HepG2 (cell line): ENCODE results near the gene DNAJB2. TPM values are rescaled to one million over a fixed set of nuclear protein-coding genes. Genes with fewer than 3 reads are reported as not detected.

Experiments
- CREBL2 ChIP-seq: sonication (generic); formaldehyde crosslinking; IDR thresholded peaks from 2 replicates; pipeline ENCODE4 v1.8.1; 2023; ENCODE audit warnings: missing genetic modification reagents, mild to moderate bottlenecking, borderline replicate concordance
- HNRNPK ChIP-seq: fragments of 200-400 bp; formaldehyde crosslinking; IDR thresholded peaks from 2 replicates; pipeline ENCODE4 v1.6.1; 2018; ENCODE audit warnings: low read length, low read depth, moderate library complexity, mild to moderate bottlenecking; ENCODE audit not compliant: poor library complexity, severe bottlenecking
- KMT2A ChIP-seq: sonication (generic); formaldehyde crosslinking; IDR thresholded peaks from 2 replicates; pipeline ENCODE4 v1.4.0; 2020; ENCODE audit warnings: missing genetic modification reagents
- MAZ ChIP-seq, 2 experiments: sonication (generic) in 1 of 2; formaldehyde crosslinking in 1 of 2; IDR thresholded peaks; 2 replicates each; pipeline versions ENCODE4 v1.5.0 to v1.6.1; 2012 to 2020; ENCODE audit warnings: low read depth in 2 of 2, mild to moderate bottlenecking in 2 of 2, borderline replicate concordance in 1 of 2, improper control_type of control experiment in 1 of 2, low read length in 1 of 2, missing genetic modification reagents in 1 of 2, moderate library complexity in 1 of 2
- NKX3-1 ChIP-seq: sonication (generic); formaldehyde crosslinking; IDR thresholded peaks from 2 replicates; pipeline ENCODE4 v1.5.0; 2020; ENCODE audit warnings: missing genetic modification reagents
- RNF219 ChIP-seq: sonication (generic); formaldehyde crosslinking; IDR thresholded peaks from 2 replicates; pipeline ENCODE4 v1.5.0; 2020; ENCODE audit warnings: mild to moderate bottlenecking, missing genetic modification reagents
- SAFB2 ChIP-seq: sonication (generic); formaldehyde crosslinking; IDR thresholded peaks from 2 replicates; pipeline ENCODE4 v1.5.1; 2020; ENCODE audit warnings: missing genetic modification reagents, low read depth, mild to moderate bottlenecking, borderline replicate concordance
- SIX1 ChIP-seq: sonication (generic); formaldehyde crosslinking; IDR thresholded peaks from 2 replicates; pipeline ENCODE4 v1.4.0; 2020; ENCODE audit warnings: missing genetic modification reagents, borderline replicate concordance
- SIX4 ChIP-seq: sonication (generic); formaldehyde crosslinking; IDR thresholded peaks from 2 replicates; pipeline ENCODE4 v1.4.0; 2020; ENCODE audit warnings: missing genetic modification reagents
- SUZ12 ChIP-seq: fragments of 150-350 bp; IDR thresholded peaks from 2 replicates; pipeline ENCODE4 v1.6.1; 2014; ENCODE audit warnings: low read depth, low read length
- TBX3 ChIP-seq: fragments of 450-650 bp; IDR thresholded peaks from 2 replicates; pipeline ENCODE4 v1.6.1; 2017; ENCODE audit warnings: antibody characterized with exemption, mild to moderate bottlenecking, inconsistent platforms, borderline replicate concordance
- TMF1 ChIP-seq: sonication (generic); formaldehyde crosslinking; IDR thresholded peaks from 2 replicates; pipeline ENCODE4 v1.8.1; 2022; ENCODE audit warnings: low read depth, missing genetic modification reagents
- ZEB1 ChIP-seq: IDR thresholded peaks from 2 replicates; pipeline ENCODE4 v1.6.1; 2012; ENCODE audit warnings: mild to moderate bottlenecking, low read depth, inconsistent platforms; ENCODE audit not compliant: insufficient replicate concordance
- ZNF17 ChIP-seq: sonication (generic); formaldehyde crosslinking; IDR thresholded peaks from 2 replicates; pipeline ENCODE4 v1.5.0; 2020; ENCODE audit warnings: mild to moderate bottlenecking, missing genetic modification reagents
- ZNF317 ChIP-seq: sonication (generic); formaldehyde crosslinking; IDR thresholded peaks from 2 replicates; pipeline ENCODE4 v1.5.0; 2020; ENCODE audit warnings: mild to moderate bottlenecking, missing genetic modification reagents
- ZNF354B ChIP-seq: sonication (generic); formaldehyde crosslinking; IDR thresholded peaks from 2 replicates; pipeline ENCODE4 v1.8.0; 2022; ENCODE audit warnings: mild to moderate bottlenecking, missing genetic modification reagents
- ZNF547 ChIP-seq: sonication (generic); formaldehyde crosslinking; IDR thresholded peaks from 2 replicates; pipeline ENCODE4 v1.5.1; 2020; ENCODE audit warnings: mild to moderate bottlenecking, missing genetic modification reagents
- ZNF772 ChIP-seq: sonication (generic); formaldehyde crosslinking; IDR thresholded peaks from 2 replicates; pipeline ENCODE4 v1.5.0; 2020; ENCODE audit warnings: mild to moderate bottlenecking, missing genetic modification reagents
- ZNF839 ChIP-seq: sonication (generic); formaldehyde crosslinking; IDR thresholded peaks from 2 replicates; pipeline ENCODE4 v1.4.0; 2020; ENCODE audit warnings: missing genetic modification reagents, mild to moderate bottlenecking, borderline replicate concordance
- ZNF878 ChIP-seq: sonication (generic); formaldehyde crosslinking; IDR thresholded peaks from 2 replicates; pipeline ENCODE4 v1.8.1; 2023; ENCODE audit warnings: mild to moderate bottlenecking, missing genetic modification reagents, moderate library complexity
- ZSCAN9 ChIP-seq: IDR thresholded peaks from 2 replicates; pipeline ENCODE4 v1.6.1; 2016; ENCODE audit warnings: borderline replicate concordance
- polyA plus RNA-seq, 8 experiments: library from polyadenylated mRNA; depleted of rRNA in 3 of 8; stranded (reverse) in 7 of 8; unstranded in 1 of 8; fragments of >200 nt; fragmentation: Illumina TruSeq in 4 of 8; extraction: Trizol in 4 of 8; gene quantifications; 2 replicates each; pipeline versions ENCODE4 v1.2.1 to v1.2.3, GENCODE V29; 2011 to 2016; ENCODE audit warnings: low read depth in 4 of 8, missing spikeins in 1 of 8, mixed read lengths in 1 of 8; ENCODE audit not compliant: insufficient read depth in 1 of 8
- total RNA-seq, 5 experiments: library from RNA; depleted of rRNA; stranded (reverse); fragments of >200 nt; fragmentation: Illumina TruSeq; extraction: Trizol; gene quantifications; 2 replicates each; pipeline ENCODE4 v1.2.3, GENCODE V29; 2016; ENCODE audit warnings: low read depth in 1 of 5
- TF ChIP-seq, protein P1 (sequence below): fragments of 450-650 bp; IDR thresholded peaks from 2 replicates; pipeline ENCODE4 v1.6.1; 2016
- TF ChIP-seq, protein P2 (sequence below): sonication (generic); formaldehyde crosslinking; IDR thresholded peaks from 2 replicates; pipeline ENCODE4 v1.8.1; 2023; ENCODE audit warnings: mild to moderate bottlenecking, inconsistent platforms, moderate library complexity, missing genetic modification reagents, borderline replicate concordance

Gene DNAJB2
- total and polyA plus RNA-seq, 2 of the 13 experiments (the other 11 are each of a cell fraction or from before 2014, with no cell fraction given) = 21.3 to 31.1 TPM

DNA sequence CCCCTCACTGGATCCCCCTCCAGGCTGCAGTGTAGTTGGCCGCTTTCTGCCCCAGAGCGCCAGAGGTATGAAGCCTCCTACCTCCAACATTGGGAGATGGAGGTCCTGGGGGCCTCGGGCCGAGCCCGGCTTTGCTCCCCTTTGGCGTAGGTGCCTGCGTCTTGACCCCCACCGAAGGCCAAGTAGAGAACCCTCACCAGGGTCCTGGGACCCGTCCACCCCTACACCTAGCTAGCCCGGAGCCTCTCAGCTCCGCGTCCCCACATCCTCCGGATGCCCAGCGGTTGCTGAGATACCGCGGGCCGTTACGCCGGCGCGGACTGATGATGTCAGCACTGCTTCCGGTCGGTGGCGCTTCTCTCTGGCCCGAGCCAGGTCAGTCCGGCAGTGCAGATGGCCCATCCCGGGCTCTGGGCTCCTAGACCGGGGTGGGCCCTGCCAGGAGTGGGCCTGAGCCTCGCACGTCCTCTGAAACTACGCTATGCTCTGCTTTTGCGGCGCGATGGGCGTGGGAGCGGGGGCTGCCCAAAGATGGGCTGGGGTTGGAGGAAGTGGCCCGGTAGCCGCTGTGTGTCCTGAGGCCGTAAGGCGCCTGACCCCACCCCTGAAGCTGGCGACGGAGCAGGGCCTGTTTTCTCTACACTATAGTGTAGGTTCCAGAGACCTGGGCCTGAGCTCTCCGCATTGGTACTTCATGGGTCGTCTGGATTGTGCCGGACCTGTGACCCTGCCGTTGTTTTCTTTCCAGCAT, 33.8 kb upstream of the DNAJB2 start, which contains the start of the genes GLB1L and STK16 (continued):
- TF ChIP-seq TMF1 (CRISPR knock-in tag) (no peak), SUZ12 (no peak), ZSCAN9 (CRISPR knock-in tag) (peak; percentile 94), KMT2A (CRISPR knock-in tag) (peak; percentile 89), ZNF839 (CRISPR knock-in tag) (peak; percentile 99; the same call in 1 of the 2 replicates), SIX1 (no peak), ZEB1 (peak; percentile 71), MAZ (IDR thresholded peaks at IDR 0.05; ENCODE audit: borderline replicate concordance, low read depth, low read length) (no peak), MAZ (CRISPR knock-in tag; IDR thresholded peaks at IDR 0.05; ENCODE audit: low read depth) (peak; percentile 97), SAFB2 (peak; percentile 87; the same call in 1 of the 2 replicates), NKX3-1 (peak; percentile 95), ZNF878 (no peak), ZNF17 (no peak), CREBL2 (CRISPR knock-in tag) (peak; percentile 88; the same call in 1 of the 2 replicates), ZNF354B (no peak), ZNF317 (peak; percentile 68; the same call in 1 of the 2 replicates), RNF219 (CRISPR knock-in tag) (no peak), TBX3 (no peak), ZNF772 (CRISPR knock-in tag) (peak; percentile 83), SIX4 (0 out of 2 replicates have a peak, but pooled peaks have one; percentile 29), ZNF547 (CRISPR knock-in tag) (peak; percentile 91), HNRNPK (no peak)
- TF ChIP-seq, protein P1, sequence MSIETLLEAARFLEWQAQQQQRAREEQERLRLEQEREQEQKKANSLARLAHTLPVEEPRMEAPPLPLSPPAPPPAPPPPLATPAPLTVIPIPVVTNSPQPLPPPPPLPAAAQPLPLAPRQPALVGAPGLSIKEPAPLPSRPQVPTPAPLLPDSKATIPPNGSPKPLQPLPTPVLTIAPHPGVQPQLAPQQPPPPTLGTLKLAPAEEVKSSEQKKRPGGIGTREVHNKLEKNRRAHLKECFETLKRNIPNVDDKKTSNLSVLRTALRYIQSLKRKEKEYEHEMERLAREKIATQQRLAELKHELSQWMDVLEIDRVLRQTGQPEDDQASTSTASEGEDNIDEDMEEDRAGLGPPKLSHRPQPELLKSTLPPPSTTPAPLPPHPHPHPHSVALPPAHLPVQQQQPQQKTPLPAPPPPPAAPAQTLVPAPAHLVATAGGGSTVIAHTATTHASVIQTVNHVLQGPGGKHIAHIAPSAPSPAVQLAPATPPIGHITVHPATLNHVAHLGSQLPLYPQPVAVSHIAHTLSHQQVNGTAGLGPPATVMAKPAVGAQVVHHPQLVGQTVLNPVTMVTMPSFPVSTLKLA = peak; percentile 34; the same call in 1 of the 2 replicates
- TF ChIP-seq, protein P2, sequence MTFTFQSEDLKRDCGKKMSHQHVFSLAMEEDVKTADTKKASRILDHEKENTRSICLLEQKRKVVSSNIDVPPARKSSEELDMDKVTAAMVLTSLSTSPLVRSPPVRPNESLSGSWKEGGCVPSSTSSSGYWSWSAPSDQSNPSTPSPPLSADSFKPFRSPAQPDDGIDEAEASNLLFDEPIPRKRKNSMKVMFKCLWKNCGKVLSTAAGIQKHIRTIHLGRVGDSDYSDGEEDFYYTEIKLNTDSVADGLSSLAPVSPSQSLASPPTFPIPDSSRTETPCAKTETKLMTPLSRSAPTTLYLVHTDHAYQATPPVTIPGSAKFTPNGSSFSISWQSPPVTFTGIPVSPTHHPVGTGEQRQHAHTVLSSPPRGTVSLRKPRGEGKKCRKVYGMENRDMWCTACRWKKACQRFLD (CRISPR knock-in tag) = peak; percentile 95
